Activated CD8-positive, alpha-beta memory T cell treated with anti-CD3 and anti-CD28 coated beads, Interleukin-2, amount 50 U/mL, for 4 hours (primary cell): Measurements from ENCODE around the gene MKI67.
"Not testable (repeated sequence)": the region's sequence is repeated elsewhere in the genome, so short reads cannot be mapped to it uniquely, and the experiment has no call there.

ENCODE experiments used
- DNase-seq: peaks from one replicate; pipeline ENCODE4 v3.0.0-alpha.2; 2020

The MKI67 gene

GRCh38 chr10:128147064-128147463 lies 20.8 kb upstream of the MKI67 start:
- DNase-seq: no peak

DNA sequence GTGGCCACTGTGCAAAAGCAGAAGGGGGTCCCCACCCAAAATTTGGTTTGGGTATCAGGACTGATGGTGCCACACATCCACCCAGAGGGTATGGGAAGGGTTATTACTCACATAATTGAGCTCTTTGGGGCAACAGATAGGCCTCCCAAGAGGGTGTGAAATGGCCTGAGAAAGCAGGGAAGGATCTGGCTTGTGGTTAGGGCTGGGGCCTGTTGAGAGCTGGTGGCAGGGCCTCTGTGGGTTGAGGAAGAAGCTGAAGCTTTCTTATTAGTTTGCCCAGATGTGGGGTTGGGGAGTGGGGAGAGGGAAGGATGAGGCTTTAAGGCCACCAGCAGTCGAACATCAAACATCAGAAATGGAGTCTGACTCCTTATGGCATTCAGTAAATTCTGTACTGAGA lies 18.3 kb upstream of the MKI67 start:
- no peak for DNase-seq

GRCh38 chr10:128143531-128143930 lies 17.3 kb upstream of the MKI67 start:
- no peak for DNase-seq

DNA sequence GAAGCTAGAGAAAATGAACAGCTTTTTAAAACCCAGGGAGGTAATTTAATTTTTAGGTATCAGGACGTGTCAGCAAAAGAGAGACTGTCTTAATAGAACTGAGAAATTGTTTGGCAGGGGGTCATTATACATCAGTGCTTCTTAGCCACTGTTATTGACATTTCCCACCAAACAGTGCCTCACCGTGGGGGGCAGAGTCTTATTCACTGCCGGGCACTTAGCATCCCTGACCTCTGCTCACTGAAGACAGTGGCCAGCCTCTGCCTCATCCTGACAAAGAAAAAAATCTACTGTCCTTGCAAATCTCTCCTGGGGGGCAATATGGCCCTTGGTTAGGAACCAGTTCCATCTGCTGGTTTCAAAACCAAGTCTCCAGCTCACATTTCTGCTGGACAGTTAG lies 14.2 kb upstream of the MKI67 start:
- no peak for DNase-seq

DNA sequence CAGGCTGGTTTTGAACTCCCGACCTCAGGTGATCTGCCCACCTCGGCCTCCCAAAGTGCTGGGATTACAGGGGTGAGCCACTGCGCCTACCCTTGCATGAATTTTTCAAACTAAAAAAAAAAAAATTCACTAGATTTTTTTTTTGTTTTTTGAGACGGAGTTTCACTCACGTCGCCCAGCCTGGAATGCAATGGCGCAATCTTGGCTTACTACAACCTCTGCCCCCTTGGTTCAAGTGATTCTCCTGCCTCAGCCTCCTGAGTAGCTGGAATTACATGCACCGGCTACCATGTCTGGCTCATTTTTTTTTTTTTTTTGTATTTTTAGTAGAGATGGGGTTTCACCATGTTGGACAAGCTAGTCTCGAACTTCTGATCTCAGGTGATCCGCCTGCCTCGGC lies 12.2 kb upstream of the MKI67 start:
- not testable (repeated sequence) for DNase-seq

DNA sequence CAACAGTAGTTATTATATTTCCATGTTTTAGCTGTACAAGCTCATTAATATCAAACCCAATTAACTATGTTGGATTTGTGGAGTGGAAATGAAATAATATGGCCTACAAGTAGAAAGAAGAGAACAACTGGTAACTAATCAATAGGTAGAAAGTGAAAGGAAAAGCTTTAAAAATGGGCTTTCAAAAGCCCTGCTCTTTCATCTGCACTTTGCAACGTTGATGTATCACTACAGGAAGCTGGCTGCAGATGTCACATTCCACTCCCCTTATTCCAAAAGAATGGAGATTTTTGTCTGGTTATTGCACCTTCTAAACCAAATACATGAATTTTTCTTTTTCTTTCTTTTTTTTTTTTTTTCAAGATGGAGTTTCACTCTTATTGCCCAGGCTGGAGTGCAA lies 11.7 kb upstream of the MKI67 start:
- DNase-seq: no peak

GRCh38 chr10:128130051-128130450 lies 3.8 kb upstream of the MKI67 start:
- no peak for DNase-seq

- DNase-seq: no peak
Measured at GRCh38 chr10:128128582-128128981, 2.4 kb upstream of the MKI67 start.

GRCh38 chr10:128125416-128125943 lies 743 bp downstream of the MKI67 start:
- DNase-seq: no peak

DNA sequence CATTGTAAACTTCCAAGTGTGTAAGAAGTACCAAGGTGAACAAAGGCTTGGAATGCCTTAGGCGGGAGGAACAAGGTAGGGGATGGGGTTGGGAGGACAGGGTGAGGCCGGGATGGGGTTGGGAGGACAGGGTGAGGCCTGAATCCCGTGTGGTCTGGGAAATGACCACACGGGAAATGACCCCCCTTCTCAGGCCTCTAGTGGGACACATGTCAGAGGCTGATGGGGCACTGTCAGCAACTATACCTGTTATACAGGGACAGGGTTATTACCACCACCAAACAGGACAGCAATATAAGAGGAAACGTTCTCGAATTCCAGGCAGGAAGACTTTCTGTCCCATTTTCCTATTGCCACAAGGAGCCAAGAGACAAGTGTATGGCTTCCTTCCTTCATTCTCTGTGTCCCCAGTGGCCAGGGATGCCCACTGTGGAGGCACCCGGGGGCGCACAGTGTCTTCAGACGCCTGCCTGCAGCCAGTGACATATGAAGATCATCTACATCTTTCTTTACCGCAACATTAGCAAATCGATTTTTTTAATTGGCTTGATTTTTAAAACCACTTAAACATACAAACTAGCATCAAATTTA lies 1.3 kb downstream of the MKI67 start:
- DNase-seq: no peak

GRCh38 chr10:128123846-128124245 lies 2.4 kb downstream of the MKI67 start:
- DNase-seq: no peak

DNA sequence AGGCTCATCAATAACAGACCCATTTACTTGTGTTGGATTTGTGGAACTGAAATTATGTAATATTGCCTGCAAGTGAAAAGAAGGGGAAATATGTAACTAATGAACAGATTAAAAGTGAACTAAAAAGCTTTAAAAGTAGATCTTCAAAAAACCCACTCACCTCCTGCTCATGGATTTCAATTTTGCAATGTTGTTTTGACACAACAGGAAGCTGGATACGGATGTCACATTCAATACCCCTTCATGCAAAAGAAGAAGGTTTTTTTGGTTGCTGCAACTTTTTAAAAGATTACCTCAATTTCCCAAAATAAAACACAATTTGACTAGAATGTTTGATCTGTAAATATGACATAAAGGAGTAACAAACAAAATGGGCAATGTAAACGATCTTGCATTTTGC lies 3.3 kb downstream of the MKI67 start:
- no peak for DNase-seq

DNA sequence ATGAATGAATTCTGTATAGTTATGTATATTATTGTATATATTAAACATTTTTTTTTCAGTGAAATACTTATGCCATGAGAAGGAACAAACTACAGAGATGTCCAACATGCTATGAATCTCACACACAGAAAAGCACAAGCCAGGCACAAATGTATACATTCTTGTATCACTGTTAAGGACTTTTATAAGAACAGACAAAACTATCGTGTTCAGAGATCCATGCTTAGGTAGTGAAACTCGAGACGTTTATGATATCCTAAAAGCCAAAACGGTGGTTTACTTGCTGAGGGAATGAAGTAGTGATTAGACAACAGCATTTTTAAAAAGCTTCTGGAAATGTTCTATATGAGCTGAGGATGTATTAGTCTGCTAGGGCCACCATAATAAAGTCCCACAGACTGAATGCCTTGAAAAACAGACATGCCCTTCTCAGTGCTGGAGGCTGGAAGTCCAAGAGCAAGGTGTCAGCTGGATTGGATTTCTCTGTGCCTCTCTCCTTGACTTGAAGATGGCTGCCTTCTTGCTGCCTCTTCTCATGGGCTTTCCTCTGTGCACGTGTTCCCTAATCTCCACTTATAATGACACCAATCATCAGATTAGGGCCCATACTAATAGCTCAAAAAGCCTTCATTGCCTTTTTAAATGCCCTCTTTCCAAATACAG lies 4.3 kb downstream of the MKI67 start:
- DNase-seq: no peak

- DNase-seq: no peak
Measured at GRCh38 chr10:128116851-128117615, 9.2 kb downstream of the MKI67 start.

DNA sequence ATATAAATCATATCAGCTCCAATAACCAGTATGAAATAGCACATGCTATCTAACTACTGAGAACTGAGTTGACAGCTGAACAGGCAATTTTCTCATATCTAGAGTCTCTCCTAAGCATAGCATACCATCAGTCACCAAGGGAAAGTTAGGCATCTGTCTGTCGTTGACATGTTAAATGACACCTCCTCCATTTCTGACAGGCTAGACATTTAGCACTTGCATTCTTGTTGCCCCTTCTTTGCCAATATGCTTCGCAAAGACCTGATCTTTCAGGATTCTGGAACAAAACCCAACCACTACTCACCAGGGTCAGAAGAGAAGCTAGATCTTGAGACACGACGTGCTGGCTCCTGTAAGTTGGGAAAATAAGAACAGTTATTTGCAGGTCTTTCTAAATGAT lies 10.0 kb downstream of the MKI67 start:
- DNase-seq: no peak

DNA sequence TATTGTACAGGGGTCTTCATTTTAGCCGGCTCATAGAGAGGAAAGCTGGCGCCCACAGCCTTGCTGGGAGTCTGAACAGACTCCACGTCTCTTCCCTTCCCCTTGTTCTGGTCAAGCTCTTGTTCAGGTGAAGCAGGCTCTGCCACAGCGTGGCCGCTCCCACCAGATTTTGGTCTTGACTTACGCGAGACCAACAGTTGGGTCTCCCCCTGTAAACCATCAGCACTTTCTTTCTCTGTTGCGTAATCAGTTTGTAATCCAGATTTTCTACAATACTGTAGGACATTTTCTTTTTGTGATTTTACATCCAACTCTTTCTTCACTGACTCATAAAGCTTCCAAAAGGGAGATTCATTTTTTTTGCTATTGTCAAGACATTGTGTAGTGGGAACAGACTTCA lies 10.9 kb downstream of the MKI67 start:
- no peak for DNase-seq

GRCh38 chr10:128114901-128115300 lies 11.3 kb downstream of the MKI67 start:
- DNase-seq: no peak

GRCh38 chr10:128113026-128113425 lies 13.2 kb downstream of the MKI67 start:
- no peak for DNase-seq

DNA sequence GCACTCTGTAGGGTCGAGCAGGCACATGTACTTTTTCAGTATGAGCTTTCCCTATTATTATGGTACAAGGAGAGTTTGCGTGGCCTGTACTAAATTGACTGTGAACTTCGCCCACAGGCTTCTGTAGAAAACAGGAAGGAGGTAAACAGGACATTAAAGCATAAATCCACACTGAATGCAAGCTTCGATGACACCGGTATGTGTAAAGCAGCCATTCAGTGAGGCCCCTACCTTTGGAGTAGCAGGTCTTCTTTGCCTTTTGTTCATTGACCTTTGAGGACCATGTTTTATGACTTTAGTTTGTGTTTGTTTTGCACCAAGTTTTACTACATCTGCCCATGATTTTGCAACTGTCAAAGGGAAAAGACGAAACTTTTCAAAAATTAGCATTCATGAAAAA lies 14.5 kb downstream of the MKI67 start:
- no peak for DNase-seq

- no peak for DNase-seq
Measured at GRCh38 chr10:128110339-128110738, 15.9 kb downstream of the MKI67 start.

- no peak for DNase-seq
Measured at GRCh38 chr10:128109707-128110106, 16.5 kb downstream of the MKI67 start.

- DNase-seq: no peak
Measured at GRCh38 chr10:128105383-128105782, 20.8 kb downstream of the MKI67 start.

DNA sequence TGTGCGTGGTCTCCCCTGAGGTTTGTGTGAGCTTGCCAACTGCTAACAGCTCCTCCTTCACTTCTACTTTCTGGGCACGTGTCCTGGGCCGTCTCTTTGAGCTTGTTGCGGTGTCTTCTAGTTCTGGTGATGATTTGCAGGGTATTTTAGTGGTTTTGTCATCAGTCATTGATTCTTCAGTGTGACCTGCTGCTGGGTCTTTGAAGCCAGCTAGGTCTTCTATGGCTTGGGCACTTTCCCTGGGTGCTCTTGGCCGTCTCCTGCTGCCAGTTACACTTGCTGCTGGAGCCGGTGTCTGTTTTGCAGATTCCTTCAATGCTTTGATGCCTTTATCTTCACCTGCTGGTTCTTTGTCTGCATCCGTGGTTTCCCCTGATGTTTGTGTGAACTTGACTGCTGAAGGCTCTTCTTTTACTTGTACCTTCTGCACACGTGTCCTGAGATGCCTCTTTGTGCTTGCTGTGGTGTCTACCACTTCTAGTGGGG lies 23.0 kb downstream of the MKI67 start:
- peak; percentile 33 for DNase-seq
